ENCODE data around the gene TSSK6.

Gene TSSK6

DNA sequence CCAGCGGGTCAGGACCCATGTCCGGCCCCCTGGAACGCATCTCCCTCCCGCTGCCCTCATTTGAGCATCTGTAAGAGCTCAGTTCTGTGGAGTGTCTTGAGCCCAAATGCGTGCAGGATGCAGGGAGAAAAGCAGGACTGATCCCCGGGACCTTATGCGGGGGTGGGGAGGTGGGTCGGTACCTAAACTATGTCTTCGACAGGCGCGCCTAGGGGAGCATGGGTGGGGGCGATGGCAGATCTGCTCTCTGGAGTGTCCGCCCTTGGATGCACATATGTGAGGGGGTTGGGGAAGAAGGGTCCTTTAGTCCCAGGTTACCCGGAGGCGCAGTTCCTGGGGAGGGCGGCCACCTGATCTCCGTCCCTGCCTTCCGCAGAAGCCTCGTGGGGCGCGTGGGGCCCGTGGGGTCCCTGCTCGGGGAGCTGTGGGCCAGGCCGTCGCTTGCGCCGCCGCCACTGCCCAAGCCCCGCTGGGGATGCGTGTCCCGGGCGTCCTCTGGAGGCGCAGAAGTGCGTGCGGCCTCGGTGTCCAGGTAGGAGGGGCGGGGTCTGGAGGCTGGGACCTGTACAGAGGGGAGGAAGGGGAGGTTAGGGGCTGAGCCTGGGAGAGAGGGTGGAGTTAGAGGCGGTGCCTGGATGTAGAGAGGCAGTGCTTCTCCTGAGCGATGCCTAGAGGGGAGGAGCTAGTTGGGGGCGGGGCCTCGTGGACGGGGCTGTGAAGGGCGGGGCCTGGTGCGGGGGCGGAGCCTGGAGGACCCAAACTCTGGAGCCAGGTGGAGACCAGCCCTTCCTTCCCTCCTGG, 25.6 kb upstream of the TSSK6 start:
- ChIA-PET POLR2A (no interaction called here), CTCF (interaction anchor here (0.8 to 1.0 kb wide), 4 partner anchors 8 to 27 kb away, joined by 3 read pairs; no protein-coding TSS in a partner anchor)
- H3K9me3 ChIP-seq (ENCODE audit: control extremely low read depth in 1 of 5, control insufficient read depth in 4 of 5, insufficient read depth in 2 of 5, low read depth in 1 of 5, low read length in 4 of 5) = peaks cover 0 to 5% (median 0%) of the 10 kb centered on the region in 5 experiments
- H3K4me1 ChIP-seq (ENCODE audit: control extremely low read depth in 1 of 4, control insufficient read depth in 4 of 4, insufficient read depth in 4 of 4, low read length in 3 of 4) = peaks cover 0 to 41% (median 26%) of the 10 kb centered on the region in 4 experiments
- H3K27ac ChIP-seq (ENCODE audit: insufficient read depth in 1 of 2, low read depth in 1 of 2, low read length in 2 of 2, poor library complexity in 1 of 2, severe bottlenecking in 2 of 2) = no peak overlapping the region
- no peaks in the 10 kb centered on the region for H3K36me3 ChIP-seq (ENCODE audit: control insufficient read depth in 4 of 4, insufficient read depth in 4 of 4, low read length in 3 of 4)
- H3K27me3 ChIP-seq (replicated peaks in 2 of 5; ENCODE audit: control insufficient read depth in 4 of 5, insufficient read depth in 5 of 5, low read length in 4 of 5) = peaks cover 0 to 71% (median 24%) of the 10 kb centered on the region in 5 experiments
- peak overlapping the region in 6 of 7 experiments; percentile 15 to 66 (median 53) for H3K4me3 ChIP-seq (ENCODE audit: control insufficient read depth in 1 of 7, extremely low read depth in 1 of 7, insufficient read depth in 4 of 7, low read depth in 2 of 7, low read length in 6 of 7)
- peak; percentile 52 to 81 (median 76) for DNase-seq
- 3% methylated on average over 31 of the region's 45 CpGs for WGBS (ENCODE audit: insufficient coverage)

GRCh38 chr19:19540064-19540714, 24.8 kb upstream of the TSSK6 start:
- H3K4me3 ChIP-seq (ENCODE audit: control insufficient read depth in 1 of 7, extremely low read depth in 1 of 7, insufficient read depth in 4 of 7, low read depth in 2 of 7, low read length in 6 of 7) = peak overlapping the region in 5 of 7 experiments; percentile 15 to 66 (median 57)
- WGBS (ENCODE audit: insufficient coverage) = 13% methylated on average over 69 of the region's 74 CpGs
- peak; percentile 79 to 81 (median 80) for DNase-seq
- H3K27me3 ChIP-seq (replicated peaks in 2 of 5; ENCODE audit: control insufficient read depth in 4 of 5, insufficient read depth in 5 of 5, low read length in 4 of 5) = peaks cover 0 to 71% (median 24%) of the 10 kb centered on the region in 5 experiments
- no peak overlapping the region for H3K27ac ChIP-seq (ENCODE audit: insufficient read depth in 1 of 2, low read depth in 1 of 2, low read length in 2 of 2, poor library complexity in 1 of 2, severe bottlenecking in 2 of 2)
- H3K36me3 ChIP-seq (ENCODE audit: control insufficient read depth in 4 of 4, insufficient read depth in 4 of 4, low read length in 3 of 4) = no peaks in the 10 kb centered on the region
- H3K4me1 ChIP-seq (ENCODE audit: control extremely low read depth in 1 of 4, control insufficient read depth in 4 of 4, insufficient read depth in 4 of 4, low read length in 3 of 4) = peaks cover 0 to 41% (median 26%) of the 10 kb centered on the region in 4 experiments
- ChIA-PET POLR2A (no interaction called here), CTCF (interaction anchor here (0.8 to 0.9 kb wide), 2 partner anchors 7 to 10 kb away, joined by 3 read pairs; no protein-coding TSS in a partner anchor)
- H3K9me3 ChIP-seq (ENCODE audit: control extremely low read depth in 1 of 5, control insufficient read depth in 4 of 5, insufficient read depth in 2 of 5, low read depth in 1 of 5, low read length in 4 of 5) = peaks cover 0 to 5% (median 0%) of the 10 kb centered on the region in 5 experiments

DNA sequence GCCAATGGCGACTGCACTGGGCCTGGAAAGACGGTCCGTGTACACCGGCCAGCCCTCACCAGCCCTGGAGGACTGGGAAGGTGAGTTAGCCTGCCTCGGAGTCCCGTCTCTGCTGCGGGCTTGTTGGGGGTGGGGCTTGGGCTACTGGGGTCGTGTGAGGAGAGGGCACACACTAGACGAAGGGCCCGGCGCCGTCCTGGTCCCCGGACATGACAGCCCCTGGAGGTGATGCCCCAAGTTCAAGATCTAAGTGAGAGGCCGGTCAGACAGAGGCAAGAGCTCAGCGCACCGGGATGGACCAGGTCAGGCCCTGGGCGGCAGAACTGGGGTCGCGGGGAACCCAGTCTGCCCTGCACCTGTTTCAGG, 24.3 kb upstream of the TSSK6 start:
- H3K27me3 ChIP-seq (replicated peaks in 2 of 5; ENCODE audit: control insufficient read depth in 4 of 5, insufficient read depth in 5 of 5, low read length in 4 of 5) = peaks cover 0 to 70% (median 24%) of the 10 kb centered on the region in 5 experiments
- DNase-seq = no peak
- 28% methylated on average over 15 of the region's 19 CpGs for WGBS (ENCODE audit: insufficient coverage)
- no peaks in the 10 kb centered on the region for H3K36me3 ChIP-seq (ENCODE audit: control insufficient read depth in 4 of 4, insufficient read depth in 4 of 4, low read length in 3 of 4)
- POLR2A ChIA-PET = no interaction called here
- CTCF ChIA-PET = no interaction called here
- no peak overlapping the region for H3K27ac ChIP-seq (ENCODE audit: insufficient read depth in 1 of 2, low read depth in 1 of 2, low read length in 2 of 2, poor library complexity in 1 of 2, severe bottlenecking in 2 of 2)
- H3K4me3 ChIP-seq (ENCODE audit: control insufficient read depth in 1 of 7, extremely low read depth in 1 of 7, insufficient read depth in 4 of 7, low read depth in 2 of 7, low read length in 6 of 7) = no peak overlapping the region
- peaks cover 0 to 41% (median 26%) of the 10 kb centered on the region in 4 experiments for H3K4me1 ChIP-seq (ENCODE audit: control extremely low read depth in 1 of 4, control insufficient read depth in 4 of 4, insufficient read depth in 4 of 4, low read length in 3 of 4)
- no peaks in the 10 kb centered on the region for H3K9me3 ChIP-seq (ENCODE audit: control extremely low read depth in 1 of 5, control insufficient read depth in 4 of 5, insufficient read depth in 2 of 5, low read depth in 1 of 5, low read length in 4 of 5)

GRCh38 chr19:19538785-19539166, 23.4 kb upstream of the TSSK6 start:
- peak in 2 of 3 donors; percentile 40 to 51 for DNase-seq

GRCh38 chr19:19538061-19538784, 22.9 kb upstream of the TSSK6 start, which contains the start of gene CILP2:
Gene CILP2 (plus strand): TSS chr19:19538265. CDS start chr19:19538350, 85 bp downstream.
- H3K36me3 ChIP-seq (ENCODE audit: control insufficient read depth in 4 of 4, insufficient read depth in 4 of 4, low read length in 3 of 4) = no peaks in the 10 kb centered on the region
- ChIA-PET POLR2A (no interaction called here), CTCF (interaction anchor here (1.0 kb wide), 1 partner anchor 10 kb away, joined by 3 read pairs; no protein-coding TSS in a partner anchor)
- no peaks in the 10 kb centered on the region for H3K9me3 ChIP-seq (ENCODE audit: control extremely low read depth in 1 of 5, control insufficient read depth in 4 of 5, insufficient read depth in 2 of 5, low read depth in 1 of 5, low read length in 4 of 5)
- DNase-seq = peak; percentile 46 to 58 (median 54)
- no peak within 1 kb of the TSS for H3K27ac ChIP-seq (ENCODE audit: insufficient read depth in 1 of 2, low read depth in 1 of 2, low read length in 2 of 2, poor library complexity in 1 of 2, severe bottlenecking in 2 of 2)
- peaks cover 0 to 60% (median 24%) of the 10 kb centered on the region in 5 experiments for H3K27me3 ChIP-seq (replicated peaks in 2 of 5; ENCODE audit: control insufficient read depth in 4 of 5, insufficient read depth in 5 of 5, low read length in 4 of 5)
- WGBS (ENCODE audit: insufficient coverage) = 5% methylated on average over 42 of the region's 56 CpGs
- peak within 1 kb of the TSS in 2 of 7 experiments; percentile 17 to 32 for H3K4me3 ChIP-seq (ENCODE audit: control insufficient read depth in 1 of 7, extremely low read depth in 1 of 7, insufficient read depth in 4 of 7, low read depth in 2 of 7, low read length in 6 of 7)
- peaks cover 0 to 41% (median 26%) of the 10 kb centered on the region in 4 experiments for H3K4me1 ChIP-seq (ENCODE audit: control extremely low read depth in 1 of 4, control insufficient read depth in 4 of 4, insufficient read depth in 4 of 4, low read length in 3 of 4)

More at GRCh38 chr19:19538785-19539166, 23.4 kb upstream of the TSSK6 start:
- Histone ChIP-seq H3K4me3 (ENCODE audit: control insufficient read depth in 1 of 7, extremely low read depth in 1 of 7, insufficient read depth in 4 of 7, low read depth in 2 of 7, low read length in 6 of 7) (no peak overlapping the region), H3K9me3 (ENCODE audit: control extremely low read depth in 1 of 5, control insufficient read depth in 4 of 5, insufficient read depth in 2 of 5, low read depth in 1 of 5, low read length in 4 of 5) (no peaks in the 10 kb centered on the region), H3K36me3 (ENCODE audit: control insufficient read depth in 4 of 4, insufficient read depth in 4 of 4, low read length in 3 of 4) (no peaks in the 10 kb centered on the region), H3K27me3 (replicated peaks in 2 of 5; ENCODE audit: control insufficient read depth in 4 of 5, insufficient read depth in 5 of 5, low read length in 4 of 5) (peaks cover 0 to 63% (median 24%) of the 10 kb centered on the region in 5 experiments), H3K4me1 (ENCODE audit: control extremely low read depth in 1 of 4, control insufficient read depth in 4 of 4, insufficient read depth in 4 of 4, low read length in 3 of 4) (peaks cover 0 to 41% (median 26%) of the 10 kb centered on the region in 4 experiments), H3K27ac (ENCODE audit: insufficient read depth in 1 of 2, low read depth in 1 of 2, low read length in 2 of 2, poor library complexity in 1 of 2, severe bottlenecking in 2 of 2) (no peak overlapping the region)
- POLR2A ChIA-PET = no interaction called here
- CTCF ChIA-PET = no interaction called here
- WGBS (ENCODE audit: insufficient coverage) = 21% methylated on average over 6 of the region's 7 CpGs

- WGBS (ENCODE audit: insufficient coverage) = 43% methylated on average over 34 of the region's 59 CpGs
- peak in 1 of 3 donors; percentile 43 for DNase-seq
- Histone ChIP-seq H3K9me3 (ENCODE audit: control extremely low read depth in 1 of 5, control insufficient read depth in 4 of 5, insufficient read depth in 2 of 5, low read depth in 1 of 5, low read length in 4 of 5) (no peaks in the 10 kb centered on the region), H3K27me3 (replicated peaks in 2 of 5; ENCODE audit: control insufficient read depth in 4 of 5, insufficient read depth in 5 of 5, low read length in 4 of 5) (peaks cover 0 to 55% (median 24%) of the 10 kb centered on the region in 5 experiments), H3K4me3 (ENCODE audit: control insufficient read depth in 1 of 7, extremely low read depth in 1 of 7, insufficient read depth in 4 of 7, low read depth in 2 of 7, low read length in 6 of 7) (peak overlapping the region in 2 of 7 experiments; percentile 11 to 17), H3K36me3 (ENCODE audit: control insufficient read depth in 4 of 4, insufficient read depth in 4 of 4, low read length in 3 of 4) (no peaks in the 10 kb centered on the region), H3K27ac (ENCODE audit: insufficient read depth in 1 of 2, low read depth in 1 of 2, low read length in 2 of 2, poor library complexity in 1 of 2, severe bottlenecking in 2 of 2) (no peak overlapping the region), H3K4me1 (ENCODE audit: control extremely low read depth in 1 of 4, control insufficient read depth in 4 of 4, insufficient read depth in 4 of 4, low read length in 3 of 4) (peaks cover 0 to 37% (median 27%) of the 10 kb centered on the region in 4 experiments)
- CTCF ChIA-PET = interaction anchor here (1.0 to 2.7 kb wide), 2 partner anchors 9 to 16 kb away, joined by 3 to 13 read pairs; no protein-coding TSS in a partner anchor
- POLR2A ChIA-PET = no interaction called here
These were observed 22.0 kb upstream of the TSSK6 start for GRCh38 chr19:19537075-19538048.

Data from common myeloid progenitor, CD34-positive (primary cell).